Measurements from ENCODE around the gene COL21A1. TPM values are rescaled to one million over a fixed set of nuclear protein-coding genes. Genes with fewer than 3 reads are reported as not detected.
"Not testable (repeated sequence)": the region's sequence is repeated elsewhere in the genome, so short reads cannot be mapped to it uniquely, and the experiment has no call there.

Gene COL21A1
- total RNA-seq, 1 donor from 2014 or later, result not detected

DNA sequence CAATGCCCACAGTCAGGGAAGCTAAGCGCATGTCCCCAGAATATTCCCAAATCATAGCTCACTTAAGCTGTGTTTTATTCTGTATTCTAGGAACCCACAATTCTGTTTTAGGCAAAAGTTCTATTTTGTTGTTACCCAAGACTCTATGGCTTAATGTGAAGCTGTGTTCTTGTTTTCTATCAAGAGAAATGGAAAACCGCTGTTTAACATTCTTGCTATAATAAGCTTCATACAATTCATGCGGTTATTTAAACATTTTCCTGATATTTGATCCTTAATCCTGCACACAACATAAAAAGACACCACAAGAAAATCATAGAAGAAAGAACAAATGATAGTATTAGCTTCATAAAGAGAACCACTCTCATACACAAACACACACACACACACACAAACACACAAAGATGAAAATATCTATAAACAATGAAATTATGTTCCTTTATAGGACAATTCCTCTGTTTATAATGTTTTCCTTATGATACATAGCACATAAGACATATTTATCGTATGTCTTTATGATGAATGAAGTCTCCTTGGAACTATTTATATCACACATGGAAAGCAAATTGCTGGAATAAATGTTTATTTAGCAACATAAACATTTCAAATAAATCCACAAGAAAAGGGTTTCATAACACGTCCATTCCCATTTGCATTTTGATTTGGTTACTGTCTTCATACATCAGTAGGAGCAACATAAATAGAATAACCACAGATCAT, 16.4 kb upstream of the COL21A1 start:
- Mint-ChIP-seq H3K27ac (no peak overlapping the region), H3K9me3 (no peaks in the 10 kb centered on the region), H3K4me1 (no peaks in the 10 kb centered on the region), H3K27me3 (no peaks in the 10 kb centered on the region), H3K36me3 (ENCODE audit: low read depth) (no peaks in the 10 kb centered on the region), H3K4me3 (no peak overlapping the region)
- DNase-seq, result no peak
- intact Hi-C loops (cut with micrococcal nuclease), result no loop called here

DNA sequence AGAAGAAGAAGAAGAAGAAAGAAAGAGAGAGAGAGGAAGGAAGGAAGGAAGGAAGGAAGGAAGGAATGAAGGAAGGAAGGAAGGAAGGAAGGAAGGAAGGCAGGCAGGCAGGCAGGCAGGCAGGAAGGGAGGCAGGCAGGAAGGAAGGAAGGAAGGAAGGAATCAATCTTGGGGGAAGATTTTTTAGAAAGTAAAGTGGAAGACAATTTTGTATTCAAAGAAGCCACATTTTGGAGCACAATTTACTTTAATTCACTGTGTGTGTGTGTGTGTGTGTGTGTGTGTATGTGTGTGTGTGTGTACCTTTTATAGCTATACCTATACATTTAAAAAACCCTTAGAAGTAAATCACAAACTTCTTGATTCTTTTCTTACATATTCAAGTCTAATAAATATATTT, 13.2 kb upstream of the COL21A1 start:
- H3K4me3 Mint-ChIP-seq; DNase-seq; H3K4me1 Mint-ChIP-seq; H3K36me3 Mint-ChIP-seq (ENCODE audit: low read depth); H3K27me3 Mint-ChIP-seq; intact Hi-C loops (cut with micrococcal nuclease); H3K9me3 Mint-ChIP-seq; H3K27ac Mint-ChIP-seq: not testable (repeated sequence)

DNA sequence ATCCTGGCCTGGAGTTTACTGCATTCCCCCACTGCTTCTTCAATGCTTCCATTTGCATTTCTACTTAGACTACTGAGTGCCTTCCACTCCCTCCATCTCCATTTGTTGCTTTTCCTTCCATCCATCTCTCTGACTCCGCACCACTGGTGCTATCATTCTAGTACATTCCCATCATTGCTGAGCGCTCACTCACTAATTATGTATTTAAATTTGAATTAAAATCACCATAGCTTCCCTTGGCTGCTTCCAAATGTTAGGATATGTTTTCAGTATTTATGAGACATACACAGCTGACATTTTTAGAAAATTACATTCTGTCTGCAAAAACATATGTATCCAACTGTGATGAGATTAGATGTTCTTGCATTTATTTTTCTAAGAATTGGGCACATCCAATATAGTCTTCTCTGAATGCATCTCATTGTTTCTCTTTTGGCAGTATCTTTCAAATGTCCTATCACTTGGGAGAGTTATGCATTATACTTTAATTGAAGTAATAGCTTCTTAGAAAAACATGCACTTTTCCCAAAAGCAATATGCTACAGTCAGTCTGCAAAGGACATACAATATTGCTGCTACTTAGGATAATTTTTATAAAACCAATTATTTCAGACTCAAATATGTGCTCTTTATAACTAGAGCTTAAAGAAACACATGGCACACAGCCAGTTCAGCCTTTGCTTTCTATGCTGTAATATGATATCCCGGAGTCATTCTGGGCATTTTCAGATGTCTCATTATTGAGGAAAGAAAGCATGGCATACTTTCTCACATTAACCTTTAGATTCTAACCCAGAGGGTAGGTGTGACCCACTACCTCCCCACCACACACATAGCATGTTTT, 12.1 kb upstream of the COL21A1 start:
- no peaks in the 10 kb centered on the region for H3K9me3 Mint-ChIP-seq

DNA sequence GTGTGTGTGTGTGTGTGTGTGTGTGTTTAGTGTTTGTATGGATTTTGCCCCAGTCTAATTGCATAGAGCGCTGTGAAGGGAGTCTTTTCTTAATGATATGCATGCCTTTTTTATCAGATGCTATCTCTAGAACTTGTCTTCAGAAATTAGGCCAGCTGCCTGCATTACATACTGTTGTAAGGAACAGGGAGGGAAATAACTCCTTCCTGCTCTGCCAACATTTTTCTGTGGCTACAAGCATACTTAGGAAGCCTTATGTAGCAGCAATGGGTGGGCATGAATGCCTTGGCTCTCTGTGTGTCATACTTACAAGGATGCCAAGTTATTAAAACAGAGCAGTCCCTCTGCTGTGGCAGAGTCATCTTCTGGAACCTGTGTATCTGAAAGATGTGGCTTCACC, 8.0 kb upstream of the COL21A1 start:
- Mint-ChIP-seq H3K4me1 (no peaks in the 10 kb centered on the region), H3K27me3 (peaks cover 2% of the 10 kb centered on the region)

More for the DNA sequence above, 12.1 kb upstream of the COL21A1 start:
- Mint-ChIP-seq H3K36me3 (ENCODE audit: low read depth) (no peaks in the 10 kb centered on the region), H3K27me3 (no peaks in the 10 kb centered on the region), H3K4me3 (no peak overlapping the region), H3K27ac (no peak overlapping the region), H3K4me1 (no peaks in the 10 kb centered on the region)
- no peak for DNase-seq
- intact Hi-C loops (cut with micrococcal nuclease), result no loop called here

DNA sequence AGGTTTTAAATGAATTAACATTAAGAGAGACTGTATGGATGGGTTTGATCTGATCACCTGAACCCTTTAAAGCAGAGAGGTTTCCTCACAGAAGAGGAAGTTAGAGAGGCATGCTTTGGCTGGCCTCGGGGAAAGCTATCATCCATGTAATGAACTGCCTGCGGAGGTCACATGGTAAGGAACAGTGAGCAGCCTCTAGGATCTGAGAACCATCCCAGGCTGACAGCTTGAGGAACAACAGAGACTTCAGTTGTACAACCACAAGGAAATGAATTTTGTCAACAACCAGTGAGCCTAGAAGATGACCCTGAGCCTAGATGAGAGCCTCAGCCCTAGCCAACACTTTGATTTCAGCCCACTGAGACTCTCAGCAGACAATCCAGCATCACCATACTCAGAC, 2.9 kb upstream of the COL21A1 start:
- intact Hi-C loops (cut with micrococcal nuclease), result no loop called here
- Mint-ChIP-seq H3K27me3 (peaks cover 10% of the 10 kb centered on the region), H3K9me3 (no peaks in the 10 kb centered on the region), H3K4me1 (no peaks in the 10 kb centered on the region), H3K27ac (no peak overlapping the region), H3K4me3 (no peak overlapping the region), H3K36me3 (ENCODE audit: low read depth) (no peaks in the 10 kb centered on the region)
- no peak for DNase-seq

More for the DNA sequence above, 8.0 kb upstream of the COL21A1 start:
- no peak for DNase-seq
- Mint-ChIP-seq H3K9me3 (no peaks in the 10 kb centered on the region), H3K36me3 (ENCODE audit: low read depth) (no peaks in the 10 kb centered on the region), H3K27ac (no peak overlapping the region), H3K4me3 (no peak overlapping the region)
- intact Hi-C loops (cut with micrococcal nuclease), result no loop called here

DNA sequence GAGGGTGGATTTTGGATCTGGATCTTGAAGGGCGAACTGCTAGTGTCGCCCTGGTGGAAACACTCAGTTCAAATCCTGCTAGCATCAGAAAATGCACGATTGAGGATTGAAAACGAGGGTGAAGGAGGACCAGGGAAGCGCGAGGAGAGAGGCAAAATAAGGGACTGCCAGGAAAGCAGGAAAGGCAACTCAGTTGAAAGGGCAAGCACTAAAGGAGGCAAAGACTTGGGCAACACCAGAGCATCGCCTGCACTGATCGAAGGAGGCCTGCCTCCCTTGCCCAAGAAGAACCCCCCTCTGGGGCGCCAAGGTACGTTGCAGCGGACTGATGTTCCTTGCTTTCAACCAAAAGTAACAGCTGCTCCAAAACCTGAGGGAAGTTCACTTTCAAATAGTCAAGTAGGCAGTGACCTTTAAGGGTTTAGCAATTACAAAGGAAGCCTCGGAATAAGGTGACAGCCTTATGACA, 308 bp upstream of the COL21A1 start:
- H3K27me3 Mint-ChIP-seq, result peaks cover 10% of the 10 kb centered on the region
- no peak overlapping the region for H3K4me3 Mint-ChIP-seq

DNA sequence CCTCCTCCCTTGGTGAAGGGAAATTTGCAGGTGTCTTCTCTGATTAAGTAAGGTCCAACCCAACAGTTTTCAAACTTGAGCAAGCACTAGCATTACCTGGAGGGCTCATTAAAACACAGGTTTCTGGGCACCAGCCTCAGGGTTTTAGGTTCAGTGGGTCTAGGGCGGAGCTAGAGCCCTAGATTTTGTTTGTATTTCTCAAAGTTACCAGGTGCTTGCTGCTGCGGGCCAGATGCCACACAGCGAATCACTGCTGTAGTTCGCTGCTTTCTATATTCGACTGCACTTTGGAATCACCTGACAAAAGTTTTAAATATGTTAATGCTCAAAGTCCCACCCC, 869 bp downstream of the COL21A1 start:
- no peak overlapping the region for H3K4me3 Mint-ChIP-seq

More for the DNA sequence above, 308 bp upstream of the COL21A1 start:
- H3K4me1 Mint-ChIP-seq, result no peaks in the 10 kb centered on the region
- H3K9me3 Mint-ChIP-seq, result no peaks in the 10 kb centered on the region
- no peaks in the 10 kb centered on the region for H3K36me3 Mint-ChIP-seq (ENCODE audit: low read depth)
- intact Hi-C loops (cut with micrococcal nuclease), result no loop called here
- no peak for DNase-seq
- H3K27ac Mint-ChIP-seq, result no peak overlapping the region

DNA sequence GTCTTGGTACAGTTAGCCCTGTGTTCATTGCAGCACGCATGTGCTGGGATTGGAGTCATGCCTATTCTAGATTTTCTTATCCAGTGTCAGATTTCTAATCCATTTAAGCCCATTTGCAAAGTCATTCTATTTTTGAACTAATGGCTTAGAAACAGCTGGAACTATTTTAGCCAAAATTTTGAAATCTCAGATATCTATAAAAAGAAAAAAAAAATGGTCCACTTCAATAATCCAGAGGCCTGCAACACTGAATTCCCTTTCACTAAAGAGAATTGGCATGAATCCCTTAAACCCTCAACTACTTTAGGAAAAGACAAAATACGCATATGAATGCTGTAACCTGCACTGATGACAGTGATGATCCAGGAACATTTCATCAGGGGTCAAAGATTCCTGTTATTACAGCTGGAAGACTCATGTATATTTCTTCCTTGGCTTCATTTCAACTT, 1.5 kb downstream of the COL21A1 start:
- no peaks in the 10 kb centered on the region for H3K4me1 Mint-ChIP-seq
- intact Hi-C loops (cut with micrococcal nuclease), result no loop called here
- H3K27me3 Mint-ChIP-seq, result peaks cover 8% of the 10 kb centered on the region
- DNase-seq, result no peak
- no peak overlapping the region for H3K27ac Mint-ChIP-seq
- H3K36me3 Mint-ChIP-seq (ENCODE audit: low read depth), result no peaks in the 10 kb centered on the region
- H3K4me3 Mint-ChIP-seq, result no peak overlapping the region
- H3K9me3 Mint-ChIP-seq, result no peaks in the 10 kb centered on the region

More for the DNA sequence above, 869 bp downstream of the COL21A1 start:
- no peaks in the 10 kb centered on the region for H3K36me3 Mint-ChIP-seq (ENCODE audit: low read depth)
- no peak for DNase-seq
- no peak overlapping the region for H3K27ac Mint-ChIP-seq
- intact Hi-C loops (cut with micrococcal nuclease), result no loop called here
- H3K27me3 Mint-ChIP-seq, result peaks cover 8% of the 10 kb centered on the region
- no peaks in the 10 kb centered on the region for H3K4me1 Mint-ChIP-seq
- H3K9me3 Mint-ChIP-seq, result no peaks in the 10 kb centered on the region

DNA sequence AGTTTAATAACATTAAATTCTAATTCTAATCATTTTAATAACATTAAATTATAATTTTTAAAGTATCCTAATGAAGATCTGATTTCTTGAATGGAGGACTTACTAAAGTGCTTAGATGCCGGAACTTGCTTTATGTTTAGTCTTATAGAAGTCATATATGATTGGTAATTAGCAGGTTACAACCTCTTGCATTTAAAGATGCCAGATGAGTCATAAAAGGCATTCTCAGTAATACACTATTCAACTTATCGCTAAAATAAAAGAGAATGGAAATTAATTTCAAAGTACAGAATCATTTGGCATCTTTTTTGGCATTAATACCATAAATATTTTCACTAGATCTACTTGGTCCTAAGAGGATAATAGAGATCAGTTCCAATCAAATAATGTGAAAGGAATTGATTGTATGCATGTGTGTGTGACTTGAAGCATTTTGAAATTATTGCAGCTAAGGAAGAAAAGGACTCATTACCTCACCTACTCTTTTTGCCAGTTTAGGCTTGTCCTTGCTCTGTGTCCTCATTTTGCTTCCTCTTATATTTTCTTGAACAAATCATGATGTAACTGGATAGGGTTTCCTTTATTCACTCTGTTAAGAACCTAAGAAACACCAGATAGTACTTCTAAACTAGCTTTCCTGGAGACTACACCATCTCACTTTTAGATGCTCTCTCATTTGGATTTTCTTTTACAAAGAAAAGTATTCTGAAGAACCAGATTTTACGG, 2.7 kb downstream of the COL21A1 start:
- no peak for DNase-seq
- H3K9me3 Mint-ChIP-seq, result no peaks in the 10 kb centered on the region
- peaks cover 8% of the 10 kb centered on the region for H3K27me3 Mint-ChIP-seq
- H3K4me1 Mint-ChIP-seq, result no peaks in the 10 kb centered on the region
- no peaks in the 10 kb centered on the region for H3K36me3 Mint-ChIP-seq (ENCODE audit: low read depth)
- intact Hi-C loops (cut with micrococcal nuclease), result no loop called here
- H3K27ac Mint-ChIP-seq, result no peak overlapping the region
- H3K4me3 Mint-ChIP-seq, result no peak overlapping the region

DNA sequence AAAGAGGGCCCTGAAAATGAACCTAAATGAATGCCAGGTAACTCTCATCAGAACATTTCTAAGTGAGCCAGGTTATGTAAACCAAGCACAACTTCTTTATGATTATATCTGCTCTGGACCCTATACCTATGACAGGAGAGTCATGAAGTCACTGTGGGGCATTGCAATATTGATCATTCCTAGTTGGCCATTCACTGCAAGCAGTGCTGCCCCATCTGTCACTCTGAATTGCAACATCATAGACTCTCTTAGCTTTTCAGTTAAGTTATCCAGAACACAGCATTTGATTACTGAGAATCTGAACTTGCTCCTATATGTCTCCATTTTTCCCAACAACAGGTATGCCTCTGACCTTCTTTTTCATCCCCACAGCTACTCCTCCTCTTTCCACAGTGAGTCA, 3.3 kb downstream of the COL21A1 start:
- no peak overlapping the region for H3K4me3 Mint-ChIP-seq
- H3K4me1 Mint-ChIP-seq, result no peaks in the 10 kb centered on the region
- intact Hi-C loops (cut with micrococcal nuclease), result no loop called here
- no peaks in the 10 kb centered on the region for H3K36me3 Mint-ChIP-seq (ENCODE audit: low read depth)
- peaks cover 8% of the 10 kb centered on the region for H3K27me3 Mint-ChIP-seq
- no peak overlapping the region for H3K27ac Mint-ChIP-seq
- H3K9me3 Mint-ChIP-seq, result no peaks in the 10 kb centered on the region
- no peak for DNase-seq

DNA sequence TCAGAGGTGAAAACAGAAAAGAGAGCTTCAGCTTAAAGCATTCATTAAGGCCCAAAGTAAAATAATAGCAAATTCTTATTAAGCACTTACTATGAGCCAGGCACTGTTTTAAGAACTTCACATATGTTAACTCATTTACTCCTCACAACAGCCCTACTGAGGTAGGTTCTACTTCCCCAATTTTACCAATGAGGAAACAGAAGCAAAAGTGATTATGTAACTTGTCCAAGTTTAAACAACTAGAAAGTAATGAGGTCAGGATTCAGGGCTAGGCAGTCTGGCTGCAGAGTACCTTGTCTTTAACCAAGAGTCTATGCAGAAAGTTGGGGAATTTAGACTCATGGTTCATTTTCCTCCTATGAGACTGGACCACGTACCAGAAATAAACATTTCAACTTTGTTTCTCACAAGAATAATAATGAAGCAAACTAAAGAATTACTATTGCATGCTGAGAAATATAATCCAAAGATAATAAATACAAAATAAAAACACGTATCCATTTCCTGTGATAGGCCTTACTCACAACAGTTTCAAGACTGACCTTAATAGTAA, 3.8 kb downstream of the COL21A1 start:
- Mint-ChIP-seq H3K9me3 (no peaks in the 10 kb centered on the region), H3K4me1 (no peaks in the 10 kb centered on the region), H3K27ac (no peak overlapping the region), H3K27me3 (peaks cover 8% of the 10 kb centered on the region), H3K4me3 (no peak overlapping the region), H3K36me3 (ENCODE audit: low read depth) (no peaks in the 10 kb centered on the region)
- no peak for DNase-seq
- intact Hi-C loops (cut with micrococcal nuclease), result no loop called here

DNA sequence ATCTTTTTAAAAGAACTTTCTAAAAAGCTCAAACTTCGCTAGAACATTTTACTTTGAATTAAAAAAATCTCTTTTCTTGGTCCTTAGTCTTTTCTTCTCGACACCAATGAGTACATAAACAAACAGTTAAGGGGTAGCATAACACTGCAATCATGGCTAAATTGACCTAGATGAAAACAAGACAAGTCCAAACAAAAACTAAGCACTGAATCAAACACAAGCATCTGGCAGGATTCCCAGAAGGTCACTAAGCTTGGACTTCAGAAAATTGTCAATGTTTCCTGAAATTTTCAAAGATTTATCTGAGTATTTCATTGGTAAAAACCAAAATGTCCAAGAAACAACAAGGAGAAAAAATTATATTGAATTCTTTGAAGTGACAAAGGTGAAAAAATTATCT, 5.0 kb downstream of the COL21A1 start:
- Mint-ChIP-seq H3K27me3 (peaks cover 3% of the 10 kb centered on the region), H3K27ac (no peak overlapping the region), H3K4me3 (no peak overlapping the region), H3K9me3 (no peaks in the 10 kb centered on the region), H3K4me1 (no peaks in the 10 kb centered on the region), H3K36me3 (ENCODE audit: low read depth) (no peaks in the 10 kb centered on the region)
- no peak for DNase-seq
- intact Hi-C loops (cut with micrococcal nuclease), result no loop called here

DNA sequence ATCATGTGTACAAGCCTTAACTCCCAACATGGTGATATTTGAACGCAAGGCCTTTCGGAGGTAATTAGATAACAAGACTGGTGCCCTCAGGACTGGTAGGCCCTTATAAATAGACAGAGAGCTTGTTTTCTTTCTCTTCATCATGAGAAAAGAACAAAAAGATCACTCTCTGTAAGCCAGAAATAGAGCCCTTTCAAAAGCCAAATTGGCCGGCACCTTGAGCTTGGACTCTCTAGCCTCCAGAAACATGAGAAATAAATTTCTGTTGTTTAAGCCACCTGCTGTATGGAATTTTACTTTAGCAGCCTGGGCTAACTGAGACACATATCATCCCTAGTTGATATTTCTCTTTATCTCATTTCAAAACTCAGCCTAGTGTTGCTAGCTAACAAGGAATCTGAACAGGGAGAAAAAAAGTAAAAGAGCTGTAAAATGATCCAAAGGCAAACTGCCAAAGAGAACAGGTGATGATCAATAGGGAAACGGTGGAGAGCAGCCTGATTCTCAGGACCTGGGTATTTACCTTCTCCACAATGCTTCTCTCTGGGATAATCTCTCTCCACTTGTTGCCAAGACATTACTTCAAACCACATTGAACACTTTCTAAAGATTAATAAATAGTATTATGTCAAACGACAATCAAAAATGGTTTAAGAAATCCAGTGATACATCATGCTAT, 6.1 kb downstream of the COL21A1 start:
- intact Hi-C loops (cut with micrococcal nuclease), result no loop called here
- no peaks in the 10 kb centered on the region for H3K4me1 Mint-ChIP-seq
- H3K36me3 Mint-ChIP-seq (ENCODE audit: low read depth), result no peaks in the 10 kb centered on the region
- peaks cover under 1% of the 10 kb centered on the region for H3K27me3 Mint-ChIP-seq
- no peak for DNase-seq
- H3K27ac Mint-ChIP-seq, result no peak overlapping the region
- no peaks in the 10 kb centered on the region for H3K9me3 Mint-ChIP-seq
- no peak overlapping the region for H3K4me3 Mint-ChIP-seq
